Trophoblast cell (in vitro differentiated cells and primary cell): ENCODE data around the gene CDH26.

ENCODE experiments used
- DNase-seq, 2 donors: peaks; one replicate each; pipeline ENCODE4 v3.0.0-alpha.2; 2016
- H2AFZ ChIP-seq: 2 replicates; pipeline ENCODE4 v1.6.1; 2013; ENCODE audit warnings: low read length, moderate library complexity, mild to moderate bottlenecking; ENCODE audit not compliant: insufficient read depth, poor library complexity
- H2AK5ac ChIP-seq: 2 replicates; pipeline ENCODE4 v1.6.1; 2013; ENCODE audit warnings: mild to moderate bottlenecking, low read length
- H2BK120ac ChIP-seq: 2 replicates; pipeline ENCODE4 v1.6.1; 2013; ENCODE audit warnings: low read length, mild to moderate bottlenecking, moderate library complexity; ENCODE audit not compliant: insufficient read depth, poor library complexity
- H2BK12ac ChIP-seq: 2 replicates; pipeline ENCODE4 v1.6.1; 2013; ENCODE audit warnings: mild to moderate bottlenecking, low read length, moderate library complexity
- H2BK5ac ChIP-seq: 2 replicates; pipeline ENCODE4 v1.6.1; 2013; ENCODE audit warnings: low read length, low read depth, moderate library complexity, mild to moderate bottlenecking; ENCODE audit not compliant: poor library complexity
- H3K14ac ChIP-seq: 2 replicates; pipeline ENCODE4 v1.6.1; 2013; ENCODE audit warnings: mild to moderate bottlenecking, low read length
- H3K18ac ChIP-seq: 2 replicates; pipeline ENCODE4 v1.6.1; 2013; ENCODE audit warnings: mild to moderate bottlenecking, low read length
- H3K23ac ChIP-seq: 2 replicates; pipeline ENCODE4 v1.6.1; 2013; ENCODE audit warnings: low read length
- H3K27ac ChIP-seq: 2 replicates; pipeline ENCODE4 v1.5.1; 2013; ENCODE audit warnings: low read depth, mild to moderate bottlenecking, inconsistent platforms, low read length, moderate library complexity
- H3K27me3 ChIP-seq: 2 replicates; pipeline ENCODE4 v1.6.1; 2013; ENCODE audit warnings: inconsistent platforms, mild to moderate bottlenecking, low read length, moderate library complexity; ENCODE audit not compliant: insufficient read depth
- H3K36me3 ChIP-seq, 2 experiments: 1 replicate in 1 of 2; 2 replicates in 1 of 2; pipeline ENCODE4 v1.6.1; 2013; ENCODE audit warnings: low read length in 2 of 2, mild to moderate bottlenecking in 2 of 2, moderate library complexity in 1 of 2; ENCODE audit not compliant: insufficient read depth in 2 of 2, control insufficient read depth in 1 of 2
- H3K4ac ChIP-seq: 2 replicates; pipeline ENCODE4 v1.6.1; 2013; ENCODE audit warnings: low read depth, mild to moderate bottlenecking, low read length, moderate library complexity
- H3K4me1 ChIP-seq, 2 experiments: 1 replicate in 1 of 2; 2 replicates in 1 of 2; pipeline ENCODE4 v1.6.1; 2013; ENCODE audit warnings: low read length in 2 of 2, mild to moderate bottlenecking in 2 of 2, moderate library complexity in 1 of 2; ENCODE audit not compliant: insufficient read depth in 2 of 2, control insufficient read depth in 1 of 2
- H3K4me2 ChIP-seq: 2 replicates; pipeline ENCODE4 v1.6.1; 2013; ENCODE audit warnings: inconsistent platforms, mild to moderate bottlenecking, low read length, moderate library complexity
- H3K4me3 ChIP-seq: 2 replicates; pipeline ENCODE4 v1.5.1; 2013; ENCODE audit warnings: mild to moderate bottlenecking, low read depth, low read length, inconsistent platforms
- H3K79me1 ChIP-seq: one replicate; pipeline ENCODE4 v1.6.1; 2013; ENCODE audit warnings: low read length
- H3K79me2 ChIP-seq: 2 replicates; pipeline ENCODE4 v1.6.1; 2013; ENCODE audit warnings: low read length, mild to moderate bottlenecking; ENCODE audit not compliant: control insufficient read depth, insufficient read depth, poor library complexity
- H3K9ac ChIP-seq: 2 replicates; pipeline ENCODE4 v1.6.1; 2013; ENCODE audit warnings: mild to moderate bottlenecking, low read length
- H3K9me3 ChIP-seq: 2 replicates; pipeline ENCODE4 v1.6.1; 2013; ENCODE audit warnings: low read depth, mild to moderate bottlenecking, control low read depth, inconsistent platforms, low read length; ENCODE audit not compliant: insufficient read depth
- H4K12ac ChIP-seq: 2 replicates; pipeline ENCODE4 v1.6.1; 2013; ENCODE audit warnings: low read depth, mild to moderate bottlenecking, low read length, moderate library complexity
- H4K8ac ChIP-seq: 2 replicates; pipeline ENCODE4 v1.6.1; 2013; ENCODE audit warnings: low read depth, mild to moderate bottlenecking, low read length, moderate library complexity
- H4K91ac ChIP-seq: one replicate; pipeline ENCODE4 v1.6.1; 2013; ENCODE audit warnings: low read depth, mild to moderate bottlenecking, low read length, moderate library complexity
- WGBS: extraction: QIAGEN DNeasy Blood & Tissue Kit; methylation state at CpG from one replicate; pipeline ENCODE4 v1.1.7; 2013; ENCODE audit warnings: missing lambda C conversion rate; ENCODE audit not compliant: insufficient read length, insufficient coverage; ENCODE audit errors: extremely low coverage; 5-methylcytosine and 5-hydroxymethylcytosine counted together

The CDH26 gene

DNA sequence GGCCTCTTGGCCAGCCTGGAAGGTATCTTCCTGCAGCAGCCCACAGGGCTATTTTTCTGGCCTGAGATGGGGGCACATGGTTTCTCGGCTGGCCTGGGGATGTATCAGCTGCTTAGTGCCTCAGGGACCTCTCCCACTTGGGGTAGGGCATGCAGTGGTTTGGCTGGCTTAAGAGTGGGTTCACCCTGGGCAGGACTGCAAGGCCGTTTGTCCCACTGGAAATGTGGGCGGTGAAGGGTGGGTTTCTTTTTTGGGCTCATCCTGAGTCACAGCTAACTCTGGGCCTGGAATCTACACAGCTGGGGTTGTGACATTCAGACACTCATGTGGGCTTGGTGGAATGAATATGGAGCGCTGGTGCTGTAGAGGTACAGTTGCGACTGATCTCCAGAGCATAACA, 62.0 kb downstream of the CDH26 start:
- H3K4me1 ChIP-seq = no peaks in the 10 kb centered on the region
- no peak overlapping the region for H4K8ac ChIP-seq
- no peak overlapping the region for H3K27ac ChIP-seq
- no peak overlapping the region for H4K91ac ChIP-seq
- DNase-seq = no peak
- H3K14ac ChIP-seq = no peak overlapping the region
- H3K4ac ChIP-seq = no peak overlapping the region
- no peaks in the 10 kb centered on the region for H3K36me3 ChIP-seq
- WGBS = no CpG with 5 or more reads among the region's 5 CpGs
- H3K9me3 ChIP-seq = no peaks in the 10 kb centered on the region
- H2BK5ac ChIP-seq = no peak overlapping the region
- no peak overlapping the region for H3K9ac ChIP-seq
- H2AFZ ChIP-seq = no peak overlapping the region
- no peak overlapping the region for H2BK12ac ChIP-seq
- H3K23ac ChIP-seq = no peak overlapping the region
- no peak overlapping the region for H3K4me3 ChIP-seq
- H4K12ac ChIP-seq = no peak overlapping the region
- H3K4me2 ChIP-seq = no peak overlapping the region
- no peaks in the 10 kb centered on the region for H3K79me2 ChIP-seq
- H2BK120ac ChIP-seq = no peak overlapping the region
- no peak overlapping the region for H2AK5ac ChIP-seq
- H3K79me1 ChIP-seq = no peaks in the 10 kb centered on the region
- H3K18ac ChIP-seq = no peak overlapping the region
- no peaks in the 10 kb centered on the region for H3K27me3 ChIP-seq

DNA sequence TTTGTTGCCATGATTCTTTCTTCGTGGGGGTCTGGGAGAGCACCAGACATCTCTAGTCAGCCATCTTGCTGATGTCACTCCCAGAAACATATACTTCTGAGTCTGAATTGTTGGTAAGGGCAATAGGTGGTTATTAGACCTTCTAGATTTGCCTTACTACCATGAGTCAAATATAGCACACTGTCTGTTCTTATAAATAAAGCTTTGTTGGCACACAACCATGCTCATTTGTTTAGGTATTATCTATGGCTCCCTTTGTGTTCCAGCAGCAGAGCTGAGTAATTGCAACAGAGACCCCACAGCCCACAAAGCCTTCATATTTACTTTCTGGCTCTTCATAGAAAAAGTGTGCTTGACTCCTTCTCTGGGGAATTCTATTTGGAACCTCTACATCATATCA, 62.9 kb downstream of the CDH26 start:
- no CpG with 5 or more reads among the region's 1 CpG for WGBS
- H3K4me2 ChIP-seq = no peak overlapping the region
- no peak overlapping the region for H3K4ac ChIP-seq
- H3K79me1 ChIP-seq = no peaks in the 10 kb centered on the region
- H3K9ac ChIP-seq = no peak overlapping the region
- no peak overlapping the region for H2BK120ac ChIP-seq
- H4K8ac ChIP-seq = no peak overlapping the region
- no peak overlapping the region for H4K91ac ChIP-seq
- no peaks in the 10 kb centered on the region for H3K4me1 ChIP-seq
- no peak overlapping the region for H3K23ac ChIP-seq
- H2BK12ac ChIP-seq = no peak overlapping the region
- H3K14ac ChIP-seq = no peak overlapping the region
- H3K4me3 ChIP-seq = no peak overlapping the region
- no peak overlapping the region for H2BK5ac ChIP-seq
- H2AK5ac ChIP-seq = no peak overlapping the region
- DNase-seq = no peak
- no peak overlapping the region for H4K12ac ChIP-seq
- H2AFZ ChIP-seq = no peak overlapping the region
- H3K36me3 ChIP-seq = no peaks in the 10 kb centered on the region
- no peak overlapping the region for H3K27ac ChIP-seq
- H3K27me3 ChIP-seq = no peaks in the 10 kb centered on the region
- H3K79me2 ChIP-seq = no peaks in the 10 kb centered on the region
- no peaks in the 10 kb centered on the region for H3K9me3 ChIP-seq
- no peak overlapping the region for H3K18ac ChIP-seq

DNA sequence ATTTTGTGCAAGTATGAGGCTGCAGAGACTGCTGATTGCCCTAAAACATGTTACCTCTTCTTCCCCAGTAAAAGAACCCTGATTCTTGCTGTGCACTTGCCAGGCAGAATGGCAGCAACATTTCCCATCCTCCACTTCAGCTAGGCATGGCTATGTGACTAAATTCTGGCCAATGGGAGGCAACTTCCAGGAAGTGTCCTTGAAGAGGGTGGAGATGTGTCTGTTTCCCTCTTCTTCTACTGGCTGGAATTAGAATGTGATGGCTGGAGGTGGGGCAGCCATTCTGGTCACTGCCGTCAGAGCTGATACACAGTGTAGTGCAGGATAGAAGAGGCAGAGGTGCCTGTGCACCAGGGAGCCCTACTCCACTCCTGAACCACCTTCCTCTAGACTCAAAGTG, 64.6 kb downstream of the CDH26 start:
- Histone ChIP-seq H2AFZ (no peak overlapping the region), H3K9ac (no peak overlapping the region), H3K4me1 (no peaks in the 10 kb centered on the region), H3K4me3 (no peak overlapping the region), H3K14ac (no peak overlapping the region), H3K79me2 (no peaks in the 10 kb centered on the region), H3K9me3 (peaks cover 2% of the 10 kb centered on the region), H3K27me3 (no peaks in the 10 kb centered on the region), H2BK5ac (no peak overlapping the region), H3K79me1 (no peaks in the 10 kb centered on the region), H3K23ac (no peak overlapping the region), H4K91ac (no peak overlapping the region), H3K36me3 (no peaks in the 10 kb centered on the region), H3K18ac (no peak overlapping the region), H3K4me2 (no peak overlapping the region), H2AK5ac (no peak overlapping the region), H2BK120ac (no peak overlapping the region), H3K27ac (no peak overlapping the region), H3K4ac (no peak overlapping the region), H2BK12ac (no peak overlapping the region), H4K12ac (no peak overlapping the region), H4K8ac (no peak overlapping the region)
- DNase-seq = no peak
- WGBS = no CpG with 5 or more reads among the region's 1 CpG

- no CpG with 5 or more reads among the region's 3 CpGs for WGBS
- H3K14ac ChIP-seq = no peak overlapping the region
- no peak overlapping the region for H3K4ac ChIP-seq
- H3K27ac ChIP-seq = no peak overlapping the region
- H3K4me2 ChIP-seq = no peak overlapping the region
- no peak overlapping the region for H3K18ac ChIP-seq
- no peak overlapping the region for H4K8ac ChIP-seq
- no peak overlapping the region for H2BK12ac ChIP-seq
- no peak overlapping the region for H3K4me3 ChIP-seq
- no peak overlapping the region for H4K12ac ChIP-seq
- no peaks in the 10 kb centered on the region for H3K36me3 ChIP-seq
- no peak for DNase-seq
- no peaks in the 10 kb centered on the region for H3K27me3 ChIP-seq
- H3K79me1 ChIP-seq = no peaks in the 10 kb centered on the region
- H2AK5ac ChIP-seq = no peak overlapping the region
- peak overlapping the region; percentile 72 for H3K23ac ChIP-seq
- H3K9me3 ChIP-seq = peaks cover 2% of the 10 kb centered on the region
- H3K9ac ChIP-seq = no peak overlapping the region
- no peak overlapping the region for H4K91ac ChIP-seq
- no peaks in the 10 kb centered on the region for H3K79me2 ChIP-seq
- H3K4me1 ChIP-seq = no peaks in the 10 kb centered on the region
- no peak overlapping the region for H2BK120ac ChIP-seq
- H2BK5ac ChIP-seq = no peak overlapping the region
- H2AFZ ChIP-seq = no peak overlapping the region
Observed at GRCh38 chr20:60024245-60024644, 66.0 kb downstream of the CDH26 start.
